Endothelial cell (in vitro differentiated cells): ENCODE data around the gene BRMS1. TPM values are rescaled to one million over a fixed set of nuclear protein-coding genes. Genes with fewer than 3 reads are reported as not detected.
A peak's percentile ranks its signal among the peaks of the same experiment; 100 is the strongest.
"Not testable (repeated sequence)": the region's sequence is repeated elsewhere in the genome, so short reads cannot be mapped to it uniquely, and the experiment has no call there.

Experiments
- DNase-seq: peaks from one replicate; pipeline ENCODE4 v3.0.0; 2021; ENCODE audit warnings: low spot score
- H3K27ac Mint-ChIP-seq: one replicate; pipeline ENCODE4 v1.8.0; 2021; ENCODE audit warnings: mixed read lengths, inconsistent platforms; ENCODE audit not compliant: unreplicated experiment
- H3K27me3 Mint-ChIP-seq: one replicate; pipeline ENCODE4 v1.8.0; 2021; ENCODE audit warnings: mild to moderate bottlenecking, moderate library complexity, mixed read lengths, inconsistent platforms; ENCODE audit not compliant: unreplicated experiment
- H3K36me3 Mint-ChIP-seq: one replicate; pipeline ENCODE4 v1.8.0; 2021; ENCODE audit warnings: mild to moderate bottlenecking, low read depth, mixed read lengths, inconsistent platforms; ENCODE audit not compliant: unreplicated experiment
- H3K4me1 Mint-ChIP-seq: one replicate; pipeline ENCODE4 v1.8.0; 2021; ENCODE audit warnings: mild to moderate bottlenecking, mixed read lengths, inconsistent platforms; ENCODE audit not compliant: unreplicated experiment
- H3K4me3 Mint-ChIP-seq: one replicate; pipeline ENCODE4 v1.8.0; 2021; ENCODE audit warnings: mild to moderate bottlenecking, mixed read lengths, inconsistent platforms; ENCODE audit not compliant: unreplicated experiment
- H3K9me3 Mint-ChIP-seq: one replicate; pipeline ENCODE4 v1.8.0; 2021; ENCODE audit warnings: mixed read lengths, inconsistent platforms; ENCODE audit not compliant: unreplicated experiment
- CTCF ChIP-seq: fragments of 200-600 bp; sonication (generic); IDR thresholded peaks from one replicate; pipeline ENCODE4 v1.5.0; 2021; ENCODE audit warnings: antibody characterized with exemption; ENCODE audit not compliant: unreplicated experiment
- total RNA-seq: library from RNA; stranded (reverse); fragmentation: NEBNext Ultra II Directional; extraction: Animal tissue kit (Norgen Biotek cat#: 25700); gene quantifications from one replicate; pipeline ENCODE4 v1.2.1, GENCODE V29; 2021; ENCODE audit not compliant: unreplicated experiment

Gene BRMS1
- total RNA-seq, 1 donor from 2014 or later: 38.4 TPM

- peaks cover 8% of the 10 kb centered on the region for H3K36me3 Mint-ChIP-seq
- no peak for TF ChIP-seq CTCF
- no peak overlapping the region for H3K4me3 Mint-ChIP-seq
- DNase-seq: no peak
- peaks cover 16% of the 10 kb centered on the region for H3K27me3 Mint-ChIP-seq
- H3K27ac Mint-ChIP-seq: no peak overlapping the region
- no peaks in the 10 kb centered on the region for H3K9me3 Mint-ChIP-seq
- peaks cover 22% of the 10 kb centered on the region for H3K4me1 Mint-ChIP-seq
Measured at GRCh38 chr11:66325263-66325671, 19.6 kb downstream of the BRMS1 start.

GRCh38 chr11:66324664-66325063 lies 20.2 kb downstream of the BRMS1 start:
- no peak for DNase-seq
- H3K36me3 Mint-ChIP-seq: peaks cover 8% of the 10 kb centered on the region
- H3K9me3 Mint-ChIP-seq: no peaks in the 10 kb centered on the region
- TF ChIP-seq CTCF: no peak
- no peak overlapping the region for H3K27ac Mint-ChIP-seq
- no peak overlapping the region for H3K4me3 Mint-ChIP-seq
- peaks cover 22% of the 10 kb centered on the region for H3K4me1 Mint-ChIP-seq
- H3K27me3 Mint-ChIP-seq: peaks cover 16% of the 10 kb centered on the region

- peaks cover 7% of the 10 kb centered on the region for H3K36me3 Mint-ChIP-seq
- no peak for TF ChIP-seq CTCF
- H3K27ac Mint-ChIP-seq: peak overlapping the region; percentile 70
- no peaks in the 10 kb centered on the region for H3K9me3 Mint-ChIP-seq
- peaks cover 15% of the 10 kb centered on the region for H3K27me3 Mint-ChIP-seq
- H3K4me1 Mint-ChIP-seq: peaks cover 23% of the 10 kb centered on the region
- H3K4me3 Mint-ChIP-seq: peak overlapping the region; percentile 65
- no peak for DNase-seq
Measured at GRCh38 chr11:66323684-66324083, 21.2 kb downstream of the BRMS1 start.

- Mint-ChIP-seq H3K27me3 (peaks cover 12% of the 10 kb centered on the region), H3K27ac (peak overlapping the region; percentile 70), H3K9me3 (no peaks in the 10 kb centered on the region), H3K36me3 (peaks cover 5% of the 10 kb centered on the region), H3K4me1 (peaks cover 20% of the 10 kb centered on the region), H3K4me3 (no peak overlapping the region)
- no peak for DNase-seq
- no peak for TF ChIP-seq CTCF
Measured at GRCh38 chr11:66322732-66323427, 22.0 kb downstream of the BRMS1 start.

DNA sequence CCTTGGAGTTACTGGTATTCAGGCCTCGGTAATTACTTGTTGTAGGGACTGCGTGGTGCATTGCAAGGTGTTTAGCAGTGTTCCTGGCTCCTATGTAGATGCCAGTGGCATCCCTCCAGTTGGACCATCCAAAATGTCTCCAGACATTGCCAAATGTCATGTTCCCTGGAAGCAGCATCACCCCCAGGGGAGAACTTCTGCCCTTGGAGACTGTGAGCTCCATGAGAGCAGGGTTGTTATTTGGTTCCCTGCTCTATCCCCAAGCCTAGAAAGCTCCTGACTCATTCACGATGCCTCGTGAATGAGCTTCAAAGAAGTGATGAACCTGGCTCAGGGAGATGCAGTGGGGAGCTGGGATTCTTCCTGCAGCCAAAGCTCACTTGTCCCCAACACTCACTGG lies 23.3 kb downstream of the BRMS1 start:
- Mint-ChIP-seq H3K36me3 (no peaks in the 10 kb centered on the region), H3K27ac (no peak overlapping the region), H3K4me3 (no peak overlapping the region), H3K9me3 (no peaks in the 10 kb centered on the region), H3K4me1 (peaks cover 16% of the 10 kb centered on the region), H3K27me3 (peaks cover 13% of the 10 kb centered on the region)
- no peak for DNase-seq
- no peak for TF ChIP-seq CTCF

DNA sequence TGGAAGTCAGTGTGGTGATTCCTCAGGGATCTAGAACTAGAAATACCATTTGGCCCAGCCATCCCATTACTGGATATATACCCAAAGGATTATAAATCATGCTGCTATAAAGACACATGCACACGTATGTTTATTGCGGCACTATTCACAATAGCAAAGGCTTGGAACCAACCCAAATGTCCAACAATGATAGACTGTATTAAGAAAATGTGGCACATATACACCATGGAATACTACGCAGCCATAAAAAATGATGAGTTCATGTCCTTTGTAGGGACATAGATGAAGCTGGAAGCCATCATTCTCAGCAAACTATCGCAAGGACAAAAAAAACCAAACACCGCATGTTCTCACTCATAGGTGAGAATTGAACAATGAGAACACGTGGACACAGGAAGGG lies 24.2 kb downstream of the BRMS1 start:
- H3K4me1 Mint-ChIP-seq: peaks cover 12% of the 10 kb centered on the region
- H3K27ac Mint-ChIP-seq, H3K36me3 Mint-ChIP-seq, H3K9me3 Mint-ChIP-seq, DNase-seq, H3K4me3 Mint-ChIP-seq: not testable (repeated sequence)
- H3K27me3 Mint-ChIP-seq: peaks cover 13% of the 10 kb centered on the region

DNA sequence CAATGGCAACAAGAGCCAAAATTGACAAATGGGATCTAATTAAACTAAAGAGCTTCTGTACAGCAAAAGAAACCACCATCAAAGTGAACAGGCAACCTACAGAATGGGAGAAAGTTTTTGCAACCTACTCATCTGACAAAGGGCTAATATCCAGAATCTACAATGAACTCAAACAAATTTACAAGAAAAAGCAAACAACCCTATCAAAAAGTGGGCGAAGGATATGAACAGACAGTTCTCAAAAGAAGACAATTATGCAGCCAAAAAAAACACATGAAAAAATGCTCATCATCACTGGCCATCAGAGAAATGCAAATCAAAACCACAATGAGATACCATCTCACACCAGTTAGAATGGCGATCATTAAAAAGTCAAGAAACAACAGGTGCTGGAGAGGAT lies 24.6 kb downstream of the BRMS1 start:
- DNase-seq, H3K9me3 Mint-ChIP-seq, H3K27ac Mint-ChIP-seq, H3K4me3 Mint-ChIP-seq, H3K36me3 Mint-ChIP-seq: not testable (repeated sequence)
- H3K27me3 Mint-ChIP-seq: peaks cover 16% of the 10 kb centered on the region
- H3K4me1 Mint-ChIP-seq: peaks cover 12% of the 10 kb centered on the region
